CD14-positive monocyte (primary cell): ENCODE data around the gene GSE1. TPM values are rescaled to one million over a fixed set of nuclear protein-coding genes. Genes with fewer than 3 reads are reported as not detected.

Source experiments
- DNase-seq, 3 donors: peaks; one replicate each; pipeline ENCODE4 v3.0.0-alpha.2; 2011 to 2022
- H2AFZ ChIP-seq: 2 replicates; pipeline ENCODE4 v1.6.0; 2012; ENCODE audit warnings: mild to moderate bottlenecking, low read depth, low read length, inconsistent platforms; ENCODE audit not compliant: insufficient read depth, poor library complexity, severe bottlenecking
- H3K27ac ChIP-seq, 2 donors: 1 replicate in 1 of 2; 2 replicates in 1 of 2; pipeline ENCODE4 v1.5.1; 2012 to 2013; ENCODE audit warnings: low read length in 2 of 2, control low read depth in 1 of 2, inconsistent platforms in 1 of 2, low read depth in 1 of 2, mild to moderate bottlenecking in 1 of 2
- H3K27me3 ChIP-seq, 2 donors: one replicate each; pipeline versions ENCODE4 v1.6.0 to v1.6.1; 2011 to 2013; ENCODE audit warnings: low read length in 2 of 2; ENCODE audit not compliant: control insufficient read depth in 2 of 2, insufficient read depth in 2 of 2
- H3K36me3 ChIP-seq, 2 donors: replicated peaks in 1 of 2; 1 replicate in 1 of 2; 2 replicates in 1 of 2; pipeline versions ENCODE4 v1.5.1 to v1.6.1; 2012 to 2013; ENCODE audit warnings: low read length in 2 of 2, control low read depth in 1 of 2, inconsistent platforms in 1 of 2, mild to moderate bottlenecking in 1 of 2; ENCODE audit not compliant: insufficient read depth in 2 of 2, control insufficient read depth in 1 of 2
- H3K4me1 ChIP-seq, 2 donors: 1 replicate in 1 of 2; 2 replicates in 1 of 2; pipeline versions ENCODE4 v1.5.1 to v1.6.1; 2012 to 2013; ENCODE audit warnings: low read length in 2 of 2, control low read depth in 1 of 2, inconsistent platforms in 1 of 2, mild to moderate bottlenecking in 1 of 2, moderate library complexity in 1 of 2; ENCODE audit not compliant: insufficient read depth in 2 of 2, control insufficient read depth in 1 of 2
- H3K4me2 ChIP-seq: replicated peaks from 2 replicates; pipeline ENCODE3; 2012; ENCODE audit warnings: low read length, moderate library complexity, mild to moderate bottlenecking; ENCODE audit not compliant: poor library complexity, severe bottlenecking; ENCODE audit errors: extremely low read depth
- H3K4me3 ChIP-seq, 3 experiments: fragments of 200-600 bp in 1 of 3; sonication (generic) in 1 of 3; replicated peaks in 1 of 3; 1 replicate in 2 of 3; 2 replicates in 1 of 3; pipeline ENCODE4 v1.5.1; 2011 to 2013; ENCODE audit warnings: low read length in 3 of 3, mild to moderate bottlenecking in 3 of 3, control low read depth in 2 of 3, low read depth in 2 of 3, inconsistent platforms in 1 of 3, moderate library complexity in 1 of 3
- H3K79me2 ChIP-seq: 2 replicates; pipeline ENCODE4 v1.6.0; 2012; ENCODE audit warnings: mild to moderate bottlenecking, control low read depth, inconsistent platforms, low read length, moderate library complexity; ENCODE audit not compliant: insufficient read depth
- H3K9ac ChIP-seq: 2 replicates; pipeline ENCODE4 v1.6.0; 2017; ENCODE audit warnings: low read length, mild to moderate bottlenecking; ENCODE audit not compliant: insufficient read depth, poor library complexity, severe bottlenecking
- H3K9me3 ChIP-seq, 2 donors: replicated peaks in 1 of 2; 1 replicate in 1 of 2; 2 replicates in 1 of 2; pipeline versions ENCODE4 v1.5.1 to v1.6.1; 2012 to 2013; ENCODE audit warnings: low read length in 2 of 2, control low read depth in 1 of 2; ENCODE audit not compliant: control insufficient read depth in 1 of 2, insufficient read depth in 1 of 2
- H4K20me1 ChIP-seq: 2 replicates; pipeline ENCODE4 v1.6.0; 2012; ENCODE audit warnings: mild to moderate bottlenecking, low read length, control low read depth, moderate library complexity; ENCODE audit not compliant: insufficient read depth
- H3K27ac Mint-ChIP-seq, 7 donors: one replicate each; pipeline ENCODE4 v1.8.0; 2020; ENCODE audit warnings: mild to moderate bottlenecking in 7 of 7, mixed read lengths in 7 of 7, moderate library complexity in 6 of 7, inconsistent platforms in 2 of 7
- H3K27me3 Mint-ChIP-seq, 3 donors: one replicate each; pipeline ENCODE4 v1.8.0; 2021 to 2022; ENCODE audit warnings: low read depth in 3 of 3, mild to moderate bottlenecking in 3 of 3, mixed read lengths in 3 of 3, moderate library complexity in 3 of 3, inconsistent platforms in 1 of 3
- H3K36me3 Mint-ChIP-seq, 2 donors: one replicate each; pipeline ENCODE4 v1.8.0; 2020; ENCODE audit warnings: mixed read lengths in 2 of 2, inconsistent platforms in 1 of 2, mild to moderate bottlenecking in 1 of 2
- H3K4me1 Mint-ChIP-seq: one replicate; pipeline ENCODE4 v1.8.0; 2020; ENCODE audit warnings: mild to moderate bottlenecking, mixed read lengths
- H3K4me3 Mint-ChIP-seq, 2 donors: one replicate each; pipeline ENCODE4 v1.8.0; 2020; ENCODE audit warnings: mild to moderate bottlenecking in 2 of 2, mixed read lengths in 2 of 2, moderate library complexity in 1 of 2
- H3K9me3 Mint-ChIP-seq, 7 donors: one replicate each; pipeline ENCODE4 v1.8.0; 2020 to 2022; ENCODE audit warnings: mixed read lengths in 7 of 7, mild to moderate bottlenecking in 6 of 7, moderate library complexity in 6 of 7, inconsistent platforms in 2 of 7
- CTCF ChIP-seq: fragments of 200-600 bp; IDR thresholded peaks from one replicate; pipeline ENCODE4 v1.8.0; 2022; ENCODE audit warnings: antibody characterized with exemption, mild to moderate bottlenecking
- WGBS: methylation state at CpG from one replicate; pipeline ENCODE4 v1.1.5; 2013; ENCODE audit warnings: missing lambda C conversion rate; ENCODE audit not compliant: insufficient coverage; 5-methylcytosine and 5-hydroxymethylcytosine counted together
- intact Hi-C, 2 donors: fragments of 100-400 bp; cut with micrococcal nuclease; formaldehyde crosslinking; loops; one replicate each; pipeline versions ENCODE4 v1.15.0 to v1.15.1; 2023
- polyA plus RNA-seq, 3 donors: library from polyadenylated mRNA; depleted of rRNA in 1 of 3; unstranded in 2 of 3; stranded (reverse) in 1 of 3; fragments of 300-500 nt in 2 of 3; fragments of >200 nt in 1 of 3; fragmentation: Illumina TruSeq in 2 of 3; gene quantifications; 1 replicate in 2 of 3; 2 replicates in 1 of 3; pipeline ENCODE4 v1.2.3, GENCODE V29; 2012 to 2021

GSE1 gene
- polyA plus RNA-seq, 3 donors: 0.67 to 38.9 (median 0.86) TPM

GRCh38 chr16:85659336-85659735 lies 46.2 kb downstream of the GSE1 start:
- WGBS: 93% methylated on average over 3 of the region's 8 CpGs
- Histone ChIP-seq H3K9ac (no peak overlapping the region), H4K20me1 (peaks cover 18% of the 10 kb centered on the region), H3K36me3 (peaks cover 96 to 98% of the 10 kb centered on the region in 2 donors), H3K27ac (no peak overlapping the region), H3K4me3 (no peak overlapping the region), H3K4me1 (no peaks in the 10 kb centered on the region), H3K4me2 (no peak overlapping the region), H3K27me3 (no peaks in the 10 kb centered on the region), H3K79me2 (no peaks in the 10 kb centered on the region), H3K9me3 (no peaks in the 10 kb centered on the region), H2AFZ (no peak overlapping the region)
- TF ChIP-seq CTCF: no peak
- Mint-ChIP-seq H3K36me3 (peaks cover 78 to 94% of the 10 kb centered on the region in 2 donors), H3K4me3 (no peak overlapping the region), H3K27me3 (no peaks in the 10 kb centered on the region), H3K9me3 (no peaks in the 10 kb centered on the region), H3K27ac (peak overlapping the region in 2 of 7 donors; percentile 20 to 28), H3K4me1 (no peaks in the 10 kb centered on the region)
- DNase-seq: no peak
- intact Hi-C loops: no loop called here

GRCh38 chr16:85659805-85660511 lies 46.8 kb downstream of the GSE1 start:
- H3K4me1 Mint-ChIP-seq: no peaks in the 10 kb centered on the region
- no peaks in the 10 kb centered on the region for H3K27me3 Mint-ChIP-seq
- WGBS: 88% methylated on average over 12 of the region's 12 CpGs
- peak; percentile 25 to 43 (median 36) for DNase-seq
- Histone ChIP-seq H3K4me1 (no peaks in the 10 kb centered on the region), H3K4me3 (no peak overlapping the region), H3K4me2 (no peak overlapping the region), H3K79me2 (no peaks in the 10 kb centered on the region), H3K9me3 (no peaks in the 10 kb centered on the region), H3K9ac (no peak overlapping the region), H3K36me3 (peaks cover 96 to 98% of the 10 kb centered on the region in 2 donors), H2AFZ (no peak overlapping the region), H3K27ac (no peak overlapping the region), H3K27me3 (no peaks in the 10 kb centered on the region), H4K20me1 (peaks cover 16% of the 10 kb centered on the region)
- H3K4me3 Mint-ChIP-seq: no peak overlapping the region
- intact Hi-C loops: no loop called here
- no peaks in the 10 kb centered on the region for H3K9me3 Mint-ChIP-seq
- H3K27ac Mint-ChIP-seq: peak overlapping the region in 4 of 7 donors; percentile 3 to 59 (median 34)
- TF ChIP-seq CTCF: peak; percentile 92
- H3K36me3 Mint-ChIP-seq: peaks cover 80 to 94% of the 10 kb centered on the region in 2 donors
